HG02763 (cell line): ENCODE measurements around the gene CASKIN1.

ENCODE experiments used
- ATAC-seq: cut with Tn5 transposase; IDR thresholded peaks from one replicate; pipeline ENCODE4 v1.9.1; 2021; ENCODE audit warnings: mild to moderate bottlenecking, moderate library complexity; ENCODE audit not compliant: unreplicated experiment

Gene CASKIN1

GRCh38 chr16:2157480-2158261, 38.7 kb downstream of the CASKIN1 start:
- ATAC-seq = no peak

DNA sequence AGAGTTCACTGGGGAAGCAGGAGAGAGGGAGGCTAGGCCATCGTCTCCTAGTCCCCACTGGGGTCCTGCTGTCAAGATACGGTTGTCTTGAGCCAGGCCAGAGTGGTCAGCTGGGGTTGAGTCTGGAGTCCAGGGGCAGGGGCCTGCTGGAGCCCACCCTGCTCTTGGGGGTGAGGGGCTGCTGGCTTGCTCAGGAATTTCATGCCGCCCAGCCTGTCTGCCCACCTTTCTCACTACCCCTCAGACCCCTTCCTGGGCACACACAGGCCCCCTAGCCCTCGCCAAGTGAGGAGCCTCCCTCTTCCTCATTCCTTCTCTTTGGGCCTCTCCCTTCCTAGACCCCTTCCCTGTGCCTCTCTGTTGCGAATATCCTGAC, 39.6 kb downstream of the CASKIN1 start:
- no peak for ATAC-seq

- ATAC-seq = no peak
Observed at GRCh38 chr16:2155977-2156848, 40.2 kb downstream of the CASKIN1 start.

DNA sequence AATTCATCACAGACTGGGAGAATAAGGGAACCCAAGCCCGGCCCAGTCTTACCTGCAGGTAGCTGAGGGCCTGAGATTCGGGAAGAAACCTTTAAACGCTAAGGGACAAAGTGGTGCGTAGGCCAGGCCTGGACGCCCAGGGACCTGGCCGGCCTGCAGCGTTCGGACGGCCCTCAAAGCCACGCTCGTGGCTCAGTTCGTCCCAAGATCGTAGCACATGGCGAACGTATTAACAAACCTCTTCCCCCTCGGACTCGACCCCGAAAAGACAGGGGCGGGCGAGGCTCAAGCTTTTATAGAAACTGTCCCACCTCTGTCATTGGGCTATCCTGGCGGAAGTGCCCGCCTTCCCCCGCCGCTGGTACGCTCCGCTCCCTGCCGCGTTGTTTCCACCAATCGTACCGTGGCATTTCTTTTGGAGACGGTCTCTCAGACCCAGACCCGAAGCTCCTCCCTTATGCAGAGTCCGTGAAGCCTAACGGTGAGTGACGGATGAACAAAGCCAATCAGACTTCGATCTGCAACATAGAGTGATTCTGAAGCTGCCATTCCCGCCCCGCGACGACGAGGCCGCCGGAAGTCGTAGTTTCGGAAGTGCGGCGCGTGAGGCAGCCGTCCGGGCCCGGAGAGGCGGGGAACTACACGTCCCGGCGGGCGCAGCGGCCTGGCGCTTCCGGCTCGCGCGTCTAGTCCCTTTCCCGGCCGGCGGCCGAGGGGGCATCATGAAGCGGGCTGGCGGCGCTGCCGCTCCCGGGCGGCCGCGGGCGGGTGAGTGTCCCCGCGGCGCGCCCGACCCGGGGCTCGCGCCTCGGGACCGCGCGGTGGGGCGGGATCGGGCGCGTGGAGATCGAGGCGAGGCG, 41.1 kb downstream of the CASKIN1 start, which contains the start of gene TRAF7:
TSS of gene TRAF7 (plus strand) at position 692 of the 860 bp plus-strand sequence. CDS start 8,139 bp downstream, outside the sequence.
- peak; percentile 80 for ATAC-seq

DNA sequence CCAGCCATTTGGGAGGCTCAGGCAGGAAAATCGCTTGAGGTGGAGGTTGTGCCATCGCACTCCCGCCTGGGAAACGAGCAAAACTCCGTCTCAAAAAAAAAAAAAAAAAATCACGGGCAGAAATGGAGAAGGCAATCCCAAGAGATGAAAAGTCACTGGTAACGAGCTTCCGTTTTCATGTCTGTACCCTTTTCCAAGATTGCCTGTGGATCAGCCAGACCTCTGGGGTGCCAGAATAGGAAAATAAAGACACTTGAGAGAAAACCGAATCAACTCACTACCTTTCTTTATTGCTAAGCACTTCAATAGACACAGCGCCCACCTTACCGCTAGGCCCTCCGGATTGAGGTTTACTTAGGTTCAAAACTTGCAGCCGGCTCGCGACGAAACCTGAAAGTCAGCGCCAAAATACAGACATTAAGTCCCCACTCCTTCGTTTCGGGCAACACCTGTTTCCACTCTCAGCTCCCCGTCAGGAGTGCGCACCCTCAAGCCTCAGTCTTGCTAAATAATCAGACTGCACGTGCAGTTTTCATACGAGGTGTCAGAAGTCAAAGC, 41.8 kb downstream of the CASKIN1 start:
- ATAC-seq = no peak

DNA sequence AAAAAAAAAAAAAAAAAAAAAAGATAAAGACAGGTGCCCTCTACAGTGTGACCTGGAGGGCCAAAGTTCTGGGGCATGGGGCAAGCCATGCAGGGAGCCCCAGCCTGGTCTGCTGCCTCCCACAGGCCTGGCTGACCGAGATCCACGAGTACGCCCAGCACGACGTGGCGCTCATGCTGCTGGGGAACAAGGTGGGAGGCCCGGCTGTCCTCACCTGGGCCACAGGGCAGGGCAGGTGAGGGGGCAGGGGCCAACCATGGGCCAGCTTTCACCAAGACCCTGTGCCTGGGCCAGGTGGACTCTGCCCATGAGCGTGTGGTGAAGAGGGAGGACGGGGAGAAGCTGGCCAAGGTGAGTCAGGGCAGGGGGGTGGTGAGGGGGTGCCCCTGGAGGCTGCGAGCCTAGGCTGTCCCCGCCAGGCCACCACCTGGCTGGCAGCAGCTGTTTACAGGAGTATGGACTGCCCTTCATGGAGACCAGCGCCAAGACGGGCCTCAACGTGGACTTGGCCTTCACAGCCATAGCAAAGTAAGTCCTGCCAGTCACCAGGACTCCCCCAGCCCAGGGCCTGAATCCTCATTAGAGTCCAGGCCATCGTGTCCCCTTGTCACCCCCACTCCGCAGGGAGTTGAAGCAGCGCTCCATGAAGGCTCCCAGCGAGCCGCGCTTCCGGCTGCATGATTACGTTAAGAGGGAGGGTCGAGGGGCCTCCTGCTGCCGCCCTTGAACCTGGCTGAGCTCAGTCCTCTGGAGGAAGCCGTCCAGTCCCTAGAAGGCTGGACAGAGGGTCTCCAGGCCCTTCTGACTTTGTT, 43.5 kb downstream of the CASKIN1 start:
- no peak for ATAC-seq

- no peak for ATAC-seq
Observed at GRCh38 chr16:2151188-2152091, 45.0 kb downstream of the CASKIN1 start.

GRCh38 chr16:2150418-2151187, 45.8 kb downstream of the CASKIN1 start:
- ATAC-seq = no peak

- no peak for ATAC-seq
Observed at GRCh38 chr16:2149630-2150417, 46.6 kb downstream of the CASKIN1 start.

DNA sequence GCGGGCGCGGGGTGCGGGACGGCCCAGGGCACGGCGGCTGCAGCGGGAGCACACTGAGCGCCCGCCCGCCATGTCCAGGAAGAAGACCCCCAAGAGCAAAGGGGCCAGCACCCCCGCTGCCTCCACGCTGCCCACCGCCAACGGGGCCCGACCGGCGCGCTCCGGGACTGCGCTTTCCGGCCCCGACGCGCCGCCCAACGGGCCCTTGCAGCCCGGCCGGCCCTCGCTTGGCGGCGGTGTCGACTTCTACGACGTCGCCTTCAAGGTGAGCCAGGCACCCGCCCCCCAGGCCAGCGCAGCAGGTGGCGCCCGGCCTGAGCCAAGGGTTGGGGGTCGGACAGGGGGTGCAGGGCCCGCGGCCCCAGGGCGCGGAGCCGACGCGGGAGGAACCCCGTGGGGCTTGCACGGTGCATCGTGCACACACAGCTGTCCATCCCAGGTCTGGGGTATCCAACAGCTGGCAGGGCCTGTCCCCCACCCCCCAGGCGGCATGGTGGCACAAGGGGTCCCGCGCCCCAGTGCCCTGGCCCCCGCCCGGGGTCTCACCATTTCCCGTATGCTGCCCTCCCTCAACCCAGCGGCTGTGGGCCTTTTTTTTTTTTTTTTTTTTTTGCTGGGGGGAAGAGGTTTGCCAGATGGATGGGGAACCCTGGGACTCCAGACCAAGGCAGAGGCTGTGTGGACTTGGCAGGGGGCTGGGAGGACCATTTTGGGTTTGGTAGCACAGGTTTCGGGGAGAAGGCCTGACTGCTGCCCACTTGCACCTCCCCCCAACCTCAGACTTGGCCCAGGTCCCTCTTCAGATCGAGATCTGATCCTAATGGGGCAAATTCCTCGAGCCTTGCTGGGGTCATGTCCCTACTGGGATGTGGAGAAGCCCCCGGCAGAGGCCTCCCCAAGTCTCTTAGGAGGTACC, 47.4 kb downstream of the CASKIN1 start:
- no peak for ATAC-seq

- ATAC-seq = no peak
Observed at GRCh38 chr16:2147981-2148671, 48.3 kb downstream of the CASKIN1 start, which contains the start of gene RAB26. Gene RAB26 (plus strand): TSS chr16:2148625. CDS start chr16:2148784, 159 bp downstream.

DNA sequence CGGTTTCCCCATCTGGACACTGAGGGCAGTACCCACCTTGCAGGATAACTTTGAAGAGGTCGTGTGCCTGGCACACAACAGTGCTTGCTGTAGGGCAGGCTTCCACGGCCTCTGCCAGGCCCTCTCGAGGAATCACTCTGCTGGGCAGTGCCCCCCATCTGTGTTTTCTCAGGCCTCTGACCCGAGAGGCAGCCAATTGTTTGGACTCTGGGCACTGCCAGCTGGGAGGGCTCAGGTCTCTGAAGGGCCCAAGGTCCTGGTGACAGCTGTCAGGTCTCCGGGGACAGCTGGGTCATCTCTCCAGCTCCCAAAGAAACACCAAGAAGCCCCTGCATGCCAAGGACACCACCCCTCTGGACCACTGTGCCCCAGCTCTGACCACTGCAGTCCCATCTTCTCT, 49.0 kb downstream of the CASKIN1 start:
- ATAC-seq = no peak

- ATAC-seq = no peak
Observed at GRCh38 chr16:2145843-2146242, 50.6 kb downstream of the CASKIN1 start.

DNA sequence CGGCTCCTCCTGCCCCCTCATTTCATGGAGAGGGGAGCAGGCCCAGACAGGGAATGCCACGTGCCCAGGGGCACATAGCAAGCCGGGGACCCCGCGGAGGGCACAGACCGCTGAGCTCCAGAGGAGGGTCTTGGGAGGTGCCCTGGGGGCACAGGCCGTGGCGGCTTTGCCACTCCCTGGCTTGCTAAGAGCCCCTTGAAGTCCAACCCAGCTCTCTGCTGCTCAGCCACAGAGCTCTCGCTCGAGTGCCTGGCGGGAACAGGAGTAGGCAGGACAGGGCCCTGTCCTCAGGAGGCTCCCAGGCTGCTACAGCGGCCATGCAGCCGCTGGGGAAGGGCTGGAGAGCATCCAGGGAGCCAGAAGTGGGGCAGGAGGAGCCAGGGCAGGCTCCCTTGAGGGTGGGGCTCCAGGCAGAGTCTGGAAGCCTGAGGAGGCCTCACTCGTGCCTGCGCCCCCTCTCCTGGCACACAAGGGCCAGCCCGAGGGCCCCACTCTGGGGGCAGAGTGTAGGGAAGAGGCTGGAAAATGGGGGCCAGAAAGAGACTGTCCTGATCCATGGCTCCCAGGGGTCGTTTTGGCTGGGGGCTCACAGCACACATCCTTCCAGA, 52.4 kb downstream of the CASKIN1 start:
- ATAC-seq = no peak
